GF-D8 (cell line): ENCODE data around the gene DAZAP1.
A peak's percentile ranks its signal among the peaks of the same experiment; 100 is the strongest.

Experiments used
- DNase-seq: peaks from one replicate; lab custom pipeline; 2025; lab: John Stamatoyannopoulos, UW

DAZAP1 gene

DNA sequence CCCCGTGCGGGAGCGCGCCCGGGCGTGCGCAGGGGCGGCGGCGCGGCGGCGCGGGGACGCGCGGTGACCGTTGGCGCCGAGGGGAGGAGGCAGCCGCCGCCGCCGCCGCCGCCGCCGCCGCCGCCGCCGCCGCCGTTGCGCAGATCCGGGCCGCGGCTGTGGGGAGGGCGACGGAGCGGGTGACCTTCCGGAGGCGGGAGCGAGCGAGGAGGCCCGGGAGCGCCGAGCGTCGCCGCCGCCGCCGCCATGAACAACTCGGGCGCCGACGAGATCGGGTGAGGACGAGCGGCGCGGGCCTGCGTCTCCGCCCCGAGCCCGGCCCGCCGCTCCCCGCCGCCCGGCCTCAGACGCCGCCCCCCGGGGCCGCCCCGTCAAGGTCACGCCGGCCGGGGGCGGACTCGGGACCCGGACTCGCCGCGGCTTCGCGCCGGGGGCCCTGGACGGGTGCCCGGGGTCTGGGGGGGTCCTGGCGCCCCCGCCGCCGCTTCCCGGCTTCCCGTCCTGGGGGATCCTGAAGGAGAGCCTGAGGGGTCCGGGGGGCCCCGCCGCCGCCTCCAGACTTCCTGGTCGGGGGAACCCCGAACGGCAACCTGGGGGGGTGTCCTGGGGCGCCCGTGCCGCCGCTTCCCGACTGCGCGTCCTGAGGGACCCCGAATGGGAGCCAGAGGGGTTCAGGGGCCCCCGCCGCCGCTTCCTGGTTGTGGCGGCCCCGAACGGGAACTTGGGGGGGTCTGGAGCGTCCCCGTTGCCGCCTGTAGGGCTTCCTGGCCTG is at the start of gene DAZAP1:
Gene DAZAP1, plus strand, starts transcription at position 59 of the 772 bp plus-strand sequence. Its CDS starts 188 bp downstream, at position 247.
- DNase-seq, result no peak

DNA sequence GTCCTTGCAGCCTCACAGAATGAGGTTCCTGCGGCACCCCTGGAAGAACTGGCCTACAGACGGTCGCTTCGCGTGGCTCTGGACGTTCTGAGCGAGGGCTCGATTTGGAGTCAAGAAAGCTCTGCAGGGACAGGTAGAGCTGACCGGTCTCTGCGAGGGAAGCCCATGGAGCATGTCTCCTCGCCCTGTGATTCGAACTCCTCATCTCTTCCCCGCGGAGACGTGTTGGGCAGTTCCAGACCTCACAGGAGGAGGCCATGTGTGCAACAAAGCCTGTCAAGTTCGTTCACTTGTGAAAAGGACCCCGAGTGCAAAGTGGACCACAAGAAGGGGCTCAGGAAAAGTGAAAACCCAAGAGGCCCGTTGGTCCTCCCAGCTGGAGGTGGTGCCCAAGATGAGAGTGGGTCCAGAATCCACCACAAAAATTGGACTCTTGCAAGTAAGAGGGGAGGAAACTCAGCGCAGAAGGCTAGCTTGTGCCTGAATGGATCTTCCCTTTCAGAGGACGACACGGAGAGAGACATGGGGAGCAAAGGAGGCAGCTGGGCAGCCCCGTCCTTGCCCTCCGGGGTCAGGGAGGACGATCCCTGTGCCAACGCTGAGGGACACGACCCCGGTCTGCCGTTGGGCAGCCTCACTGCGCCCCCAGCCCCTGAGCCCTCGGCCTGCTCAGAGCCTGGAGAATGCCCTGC is 47.1 kb upstream of the DAZAP1 start:
- no peak for DNase-seq

DNA sequence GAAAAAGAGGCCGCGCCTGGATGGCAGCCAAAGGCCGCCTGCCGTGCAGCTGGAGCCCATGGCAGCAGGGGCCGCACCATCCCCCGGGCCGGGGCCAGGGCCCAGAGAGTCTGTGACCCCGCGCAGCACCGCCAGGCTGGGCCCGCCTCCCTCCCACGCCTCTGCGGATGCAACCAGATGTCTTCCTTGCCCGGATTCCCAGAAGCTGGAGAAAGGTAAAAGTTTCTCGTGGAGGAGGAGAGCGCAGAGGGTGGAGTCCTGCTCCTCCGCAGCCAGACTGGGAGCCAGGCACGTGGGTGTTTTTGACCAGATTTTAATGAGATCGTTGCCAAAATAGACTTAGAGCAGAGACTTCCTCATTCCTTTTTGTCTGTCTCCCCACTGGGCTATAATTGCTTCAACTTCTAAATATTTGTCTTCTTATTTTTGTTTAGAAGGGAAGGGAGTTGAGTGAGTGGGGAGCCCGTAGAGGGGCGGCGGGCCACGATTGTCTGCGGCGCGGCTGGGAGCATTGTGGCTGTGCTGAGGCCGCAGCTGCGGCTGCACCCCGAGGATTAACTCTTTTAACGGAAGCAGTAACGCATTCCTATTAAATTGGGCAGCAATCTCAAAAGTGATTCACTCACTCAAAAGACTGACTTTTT is 46.4 kb upstream of the DAZAP1 start:
- DNase-seq, result peak; percentile 26

DNA sequence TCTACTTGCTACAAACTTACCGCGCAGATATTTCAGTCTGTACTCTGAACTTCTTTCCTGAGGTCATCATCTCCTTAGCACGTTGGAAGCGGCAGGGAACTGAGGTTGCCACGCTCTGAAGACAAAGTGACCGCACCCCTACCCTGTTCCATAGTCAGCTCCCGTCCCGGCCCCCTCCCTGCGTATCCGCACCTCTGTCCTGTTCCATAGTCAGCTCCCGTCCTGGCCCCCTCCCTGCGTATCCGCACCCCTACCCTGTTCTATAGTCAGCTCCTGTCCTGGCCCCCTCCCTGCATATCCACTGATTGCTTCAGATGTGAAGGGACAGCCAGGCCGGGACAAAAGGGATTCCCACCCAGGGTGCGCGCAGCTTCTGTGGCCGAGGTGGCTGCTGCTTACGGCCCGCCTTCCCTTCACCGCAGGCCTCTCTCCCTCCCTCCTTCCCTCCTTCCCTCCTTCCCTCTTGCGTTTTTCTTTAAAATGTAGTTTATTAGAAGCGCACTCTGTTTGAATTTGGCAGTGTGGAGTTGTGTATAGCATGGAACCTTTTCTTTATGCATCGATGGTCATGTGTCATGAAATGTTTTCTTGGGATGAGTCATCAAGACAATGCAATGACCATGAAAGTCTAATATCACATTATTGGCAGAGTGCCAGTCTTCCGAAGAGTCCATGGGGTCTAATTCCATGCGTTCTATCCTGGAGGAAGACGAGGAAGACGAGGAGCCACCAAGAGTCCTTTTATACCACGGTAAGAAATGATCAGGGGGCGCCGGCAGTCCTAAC is 45.6 kb upstream of the DAZAP1 start:
- DNase-seq, result no peak

DNA sequence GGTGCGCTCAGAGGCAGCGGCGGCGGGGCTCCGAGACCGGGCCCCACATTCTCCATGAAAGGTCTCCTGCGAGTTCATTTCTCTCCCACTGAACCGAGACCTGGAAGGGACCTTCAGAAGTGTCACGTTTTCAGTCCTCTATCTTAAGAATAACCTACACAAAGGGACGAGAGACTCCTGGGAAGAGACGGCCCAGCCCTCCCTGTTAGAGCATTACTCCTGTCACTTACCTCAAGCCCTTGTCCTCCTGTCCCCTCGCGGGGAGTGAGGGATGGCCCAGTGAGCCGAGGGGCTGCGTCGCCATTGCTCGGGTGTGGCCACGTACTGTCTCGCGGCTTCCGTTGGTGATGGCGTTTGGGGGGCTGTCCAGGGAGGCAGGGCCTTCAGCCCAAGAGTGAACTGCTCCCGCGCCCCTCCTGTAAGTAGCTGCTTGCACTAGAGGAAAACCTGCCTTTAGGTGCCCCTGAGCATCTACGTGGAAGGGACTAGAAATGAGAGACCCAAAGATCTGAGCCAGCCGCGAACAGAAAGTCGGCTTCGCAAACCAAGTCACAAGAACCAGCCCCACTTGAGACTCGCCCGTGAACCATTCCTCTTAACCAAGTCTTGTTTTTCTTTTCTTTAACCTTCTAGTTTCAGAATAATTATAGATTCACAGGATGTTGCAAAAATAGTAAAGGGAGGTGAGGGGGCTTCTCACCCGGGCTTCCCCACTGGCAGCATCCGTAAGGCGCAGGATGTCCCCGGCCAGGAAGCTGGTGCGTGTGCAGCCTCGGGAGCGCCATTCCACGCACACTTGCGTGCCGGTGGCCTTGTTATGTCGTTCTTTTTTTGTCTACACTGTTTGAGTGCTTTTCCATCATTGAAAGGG is 44.8 kb upstream of the DAZAP1 start:
- DNase-seq, result no peak

DNA sequence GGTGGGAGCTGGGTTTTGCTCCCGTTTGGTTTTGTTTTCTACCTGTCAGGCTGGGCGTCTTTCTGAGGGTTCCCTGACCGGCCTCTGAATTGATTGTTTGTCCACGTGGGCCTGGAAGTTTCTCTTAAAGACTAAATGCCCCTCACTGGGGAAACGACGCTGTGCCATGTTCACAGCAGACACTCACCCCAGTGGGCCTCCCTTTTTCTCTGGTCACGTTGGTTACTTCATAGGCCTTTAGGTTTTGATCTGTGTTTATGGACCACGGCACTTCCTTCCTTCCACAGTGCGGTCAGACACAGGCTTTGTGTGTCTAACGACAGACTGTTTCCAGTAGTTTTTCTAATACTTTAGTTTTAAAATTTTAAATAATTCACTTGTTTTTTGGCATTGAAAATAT is 43.8 kb upstream of the DAZAP1 start:
- DNase-seq, result peak; percentile 78

DNA sequence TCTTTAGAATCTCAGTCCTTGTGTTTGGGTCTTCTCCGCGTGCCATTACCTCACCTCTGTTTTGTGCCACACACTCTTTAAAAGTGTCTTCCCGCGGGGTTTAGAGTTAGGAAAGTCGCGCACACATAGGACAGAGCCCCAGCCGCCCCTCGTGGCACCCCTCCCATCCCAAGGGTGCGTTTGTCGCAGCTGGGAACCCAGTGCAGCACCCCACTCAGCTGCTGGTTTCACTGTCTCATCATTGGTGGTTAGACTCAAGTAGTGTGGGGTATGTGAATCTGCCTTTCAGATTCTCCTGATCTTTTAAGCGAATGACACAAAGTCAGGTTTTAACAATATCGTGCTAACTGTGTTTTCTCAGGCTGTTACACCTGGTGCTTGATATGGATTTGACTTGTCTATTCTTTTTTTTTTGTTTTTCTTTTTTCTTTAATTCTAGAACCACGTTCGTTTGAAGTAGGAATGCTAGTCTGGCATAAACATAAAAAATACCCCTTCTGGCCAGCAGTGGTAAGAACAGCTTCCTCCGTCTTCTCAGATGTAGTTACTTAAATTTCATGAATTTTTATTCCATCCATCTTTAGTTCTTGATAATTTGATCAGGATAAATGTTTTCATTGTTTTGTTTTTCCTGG is 43.2 kb upstream of the DAZAP1 start:
- DNase-seq, result peak; percentile 63

DNA sequence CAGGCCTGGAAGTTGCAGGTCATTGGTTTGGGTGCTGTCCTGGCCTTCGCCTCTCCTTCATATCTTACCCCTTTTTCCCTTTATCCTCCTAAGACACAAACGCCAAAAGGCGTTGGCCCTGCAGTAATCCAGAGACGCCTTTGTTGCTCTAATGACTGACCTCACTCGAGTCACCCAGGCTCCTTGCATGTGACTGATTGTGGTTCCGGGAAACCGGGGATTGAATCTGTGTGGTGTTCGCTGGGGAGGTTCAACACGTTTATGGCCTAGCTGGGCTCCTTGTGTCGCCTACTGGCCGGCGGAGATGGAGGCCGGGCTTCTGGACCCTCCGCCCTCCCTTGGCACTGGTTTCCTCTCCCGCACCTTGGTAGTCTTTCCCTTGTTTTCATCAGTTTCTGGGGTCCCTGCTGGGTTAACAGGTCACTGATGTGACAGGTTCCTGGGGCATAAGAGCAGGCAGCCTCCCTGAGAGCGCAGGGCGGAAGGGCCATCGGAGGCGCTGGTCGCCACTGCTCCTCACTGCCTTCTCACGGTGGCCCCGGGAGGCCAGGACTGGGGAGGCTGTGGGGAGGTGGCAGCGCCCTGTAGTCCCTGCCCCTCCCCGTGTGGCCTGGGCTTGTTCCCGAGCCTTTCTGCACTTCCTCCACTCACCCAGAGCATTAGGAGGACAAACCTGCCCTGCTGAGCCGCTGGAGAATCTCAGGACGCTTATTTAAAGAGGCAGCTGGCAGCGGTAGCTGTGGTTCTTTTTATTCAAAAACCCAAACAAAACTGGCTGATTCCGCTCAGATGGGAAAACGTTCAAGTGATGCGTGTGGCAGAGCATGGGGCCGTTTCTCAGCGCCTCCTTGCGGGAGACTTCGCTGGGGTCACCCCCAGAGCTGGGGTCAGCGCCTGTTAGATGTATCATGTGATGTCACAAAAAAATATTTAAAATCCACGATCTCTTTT is 41.8 kb upstream of the DAZAP1 start:
- no peak for DNase-seq

DNA sequence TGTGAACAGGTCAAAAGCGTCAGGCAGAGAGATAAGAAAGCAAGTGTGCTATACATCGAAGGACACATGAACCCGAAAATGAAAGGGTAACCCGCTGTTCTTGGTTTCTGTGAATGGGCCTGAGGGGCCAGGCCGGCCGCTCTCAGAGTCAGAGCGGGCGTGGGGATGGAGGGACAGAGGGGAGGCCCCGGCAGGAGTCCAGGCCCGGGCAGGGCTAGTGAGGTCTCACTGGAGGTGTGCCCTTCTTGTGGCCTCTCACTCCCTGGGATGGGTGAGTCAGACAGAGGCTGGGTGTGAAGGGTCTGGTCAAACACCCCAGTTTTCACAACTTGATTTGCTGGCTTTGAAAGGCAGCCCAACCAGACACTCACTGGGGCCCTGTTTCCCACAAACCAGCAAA is 41.1 kb upstream of the DAZAP1 start:
- no peak for DNase-seq

DNA sequence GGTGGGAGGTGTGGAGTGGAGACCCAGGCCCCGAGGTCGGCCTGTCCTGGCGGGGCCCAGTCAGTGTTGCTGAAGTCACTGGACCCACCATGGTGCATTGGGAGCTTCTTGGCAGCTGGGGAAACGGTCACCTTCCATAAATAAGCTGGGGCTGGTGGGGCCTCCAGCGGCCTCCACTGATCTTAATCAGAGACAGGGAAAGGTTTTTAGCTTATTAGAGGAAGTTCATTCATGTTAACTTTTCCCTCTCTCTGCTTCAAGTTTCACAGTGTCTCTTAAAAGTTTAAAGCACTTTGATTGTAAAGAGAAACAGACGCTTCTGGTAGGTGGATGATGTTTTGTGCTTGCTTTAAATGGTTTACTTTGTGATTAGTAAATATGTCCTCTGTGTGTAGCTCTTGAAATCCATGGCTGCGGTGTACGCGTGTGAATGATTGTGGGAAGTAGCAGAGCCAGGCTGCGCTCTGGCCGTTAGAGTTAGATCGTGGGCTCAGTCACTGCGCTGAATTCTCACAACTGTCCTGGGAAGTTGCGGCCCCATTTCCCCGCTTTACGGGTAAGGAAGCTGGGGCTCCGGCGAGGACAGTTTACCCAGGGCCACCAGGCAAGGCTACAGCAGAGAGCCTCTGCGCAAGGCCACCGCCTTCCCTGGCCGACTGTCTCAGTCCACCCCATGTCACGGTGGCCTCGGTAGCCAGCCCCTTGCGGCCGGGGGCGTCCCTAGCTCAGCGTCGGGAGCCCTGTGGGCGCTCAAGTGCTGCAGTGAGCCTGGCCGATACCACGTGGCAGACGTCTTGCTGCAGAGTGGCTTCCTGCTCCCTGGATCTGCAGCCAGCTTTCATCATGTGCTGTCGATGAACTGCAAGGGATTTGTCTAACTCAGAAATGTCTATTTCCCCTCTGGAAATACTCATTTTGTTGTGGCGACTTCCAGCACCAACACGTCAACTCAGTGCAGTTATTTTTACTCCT is 40.2 kb upstream of the DAZAP1 start:
- DNase-seq, result peak; percentile 74

DNA sequence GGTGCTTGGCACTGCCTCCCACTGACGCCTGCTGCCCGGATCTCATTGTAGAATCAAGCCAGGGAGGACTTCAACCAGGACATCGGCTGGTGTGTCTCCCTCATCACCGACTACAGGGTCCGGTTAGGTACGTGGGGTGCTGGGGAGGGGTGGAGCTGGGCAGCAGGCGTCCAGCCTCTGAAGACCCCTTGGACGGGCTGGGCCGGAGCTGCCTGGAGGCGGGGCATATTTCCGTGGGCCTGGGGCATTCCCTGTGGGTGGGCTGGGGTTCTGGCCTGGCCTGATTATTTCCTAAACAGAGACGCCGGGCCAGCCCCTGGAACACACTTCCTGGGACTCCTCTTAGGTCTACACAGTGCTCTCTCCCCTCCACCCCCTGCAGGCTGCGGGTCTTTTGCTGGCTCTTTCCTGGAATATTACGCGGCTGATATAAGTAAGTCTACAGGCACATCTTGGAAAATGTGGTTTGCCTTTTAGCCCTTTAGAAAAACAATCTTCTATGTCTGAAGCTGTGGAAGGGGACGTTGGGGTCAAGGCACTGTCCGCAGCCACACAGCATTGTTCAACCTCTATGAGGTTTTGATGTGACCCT is 38.1 kb upstream of the DAZAP1 start:
- no peak for DNase-seq

DNA sequence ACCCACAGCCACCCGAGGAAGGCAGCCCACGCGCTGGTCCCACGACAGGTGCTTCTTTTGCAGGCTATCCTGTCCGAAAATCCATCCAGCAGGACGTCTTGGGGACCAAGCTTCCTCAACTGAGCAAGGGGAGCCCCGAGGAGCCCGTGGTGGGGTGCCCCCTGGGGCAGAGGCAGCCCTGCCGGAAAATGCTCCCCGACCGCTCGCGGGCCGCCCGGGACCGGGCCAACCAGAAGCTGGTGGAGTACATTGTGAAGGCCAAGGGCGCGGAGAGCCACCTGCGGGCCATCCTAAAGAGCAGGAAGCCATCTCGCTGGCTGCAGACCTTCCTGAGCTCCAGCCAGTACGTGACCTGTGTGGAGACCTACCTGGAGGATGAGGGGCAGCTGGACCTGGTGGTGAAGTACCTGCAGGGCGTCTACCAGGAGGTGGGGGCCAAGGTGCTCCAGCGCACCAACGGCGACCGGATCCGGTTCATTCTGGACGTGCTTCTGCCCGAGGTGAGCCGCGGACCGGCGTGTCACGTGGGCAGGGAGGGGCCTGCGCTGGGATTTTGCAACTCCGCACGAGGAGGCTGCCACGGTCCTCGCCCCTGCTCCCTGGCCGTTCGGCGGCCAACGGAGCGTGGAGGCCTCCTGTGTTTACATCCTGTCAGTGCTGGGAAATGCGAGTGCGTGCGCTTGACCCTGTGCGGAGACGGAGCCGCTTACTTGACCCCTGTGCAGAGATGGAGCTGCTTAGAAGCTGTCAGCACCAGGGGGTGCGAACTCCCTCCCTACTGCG is 36.6 kb upstream of the DAZAP1 start:
- no peak for DNase-seq

DNA sequence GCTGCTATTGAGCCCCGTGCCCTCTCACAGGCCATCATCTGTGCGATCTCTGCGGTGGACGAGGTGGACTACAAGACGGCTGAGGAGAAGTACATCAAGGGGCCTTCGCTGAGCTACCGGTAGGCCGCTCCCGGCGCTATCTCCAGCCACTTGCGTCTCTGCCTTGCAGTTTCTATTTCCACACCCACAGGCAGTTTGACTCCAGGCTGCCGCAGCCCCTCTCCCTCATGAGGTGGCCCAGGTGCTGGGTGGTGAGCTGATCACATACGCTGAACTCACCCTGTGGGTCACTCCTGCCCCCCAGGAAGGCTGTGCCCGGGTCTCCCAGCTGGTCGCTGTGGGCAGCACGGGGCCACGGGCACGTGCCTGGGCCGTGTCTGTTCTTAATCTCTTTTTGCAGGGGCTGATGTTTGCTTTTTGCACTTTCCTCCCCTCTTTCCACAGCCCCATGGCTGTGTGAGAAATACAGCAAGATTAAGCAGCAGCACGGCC is 34.3 kb upstream of the DAZAP1 start:
- no peak for DNase-seq

DNA sequence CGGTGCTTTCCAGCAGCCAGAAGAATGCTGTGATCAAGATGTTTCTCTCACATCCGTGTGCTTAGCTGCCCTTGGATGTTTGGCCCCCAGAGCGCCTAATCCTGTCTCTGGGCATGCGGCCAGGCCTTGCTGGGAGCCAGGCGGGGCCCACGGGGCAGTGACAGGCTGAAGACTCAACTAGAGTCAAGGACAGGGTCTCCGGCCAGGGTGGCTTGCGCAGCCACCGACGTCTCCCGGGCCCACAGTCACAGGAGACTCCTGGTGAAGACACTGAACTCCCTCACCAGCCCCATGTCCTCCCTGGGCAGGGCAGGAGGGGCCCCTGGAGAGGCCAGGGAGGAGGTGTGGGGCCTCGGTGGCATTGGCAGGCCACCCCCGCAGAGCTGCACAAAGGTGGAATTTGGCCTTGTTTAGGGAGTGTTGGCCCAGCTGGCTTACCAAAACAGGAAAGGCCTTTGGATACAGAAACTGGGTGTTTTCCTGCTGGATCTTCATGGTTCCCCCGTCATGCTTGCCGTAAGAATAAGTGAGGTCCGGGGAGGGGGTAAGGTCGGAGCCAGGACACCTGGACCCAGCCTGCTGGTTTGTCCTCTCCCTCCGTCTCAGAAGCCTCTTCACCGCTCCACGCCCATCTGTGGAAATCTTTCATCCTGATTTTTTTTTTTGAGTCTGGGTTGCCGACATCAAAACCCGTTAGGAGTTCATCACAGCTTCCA is 33.7 kb upstream of the DAZAP1 start:
- no peak for DNase-seq

DNA sequence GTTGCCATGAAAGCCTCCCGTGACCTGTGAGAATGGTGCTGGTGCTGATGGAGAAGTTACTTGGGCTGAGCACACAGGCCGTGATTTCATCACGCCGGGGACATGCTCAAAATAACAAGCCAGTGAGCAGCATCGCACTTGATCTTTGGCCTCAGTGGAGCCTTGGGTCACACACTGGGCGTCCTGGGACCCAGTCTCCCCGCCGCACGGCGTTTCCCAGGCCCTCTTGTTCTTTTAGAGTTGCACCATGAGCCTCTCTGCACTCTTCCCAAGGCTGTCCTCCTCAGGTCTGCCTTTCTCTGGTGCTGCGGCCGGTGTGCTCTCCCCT is 33.2 kb upstream of the DAZAP1 start:
- no peak for DNase-seq

DNA sequence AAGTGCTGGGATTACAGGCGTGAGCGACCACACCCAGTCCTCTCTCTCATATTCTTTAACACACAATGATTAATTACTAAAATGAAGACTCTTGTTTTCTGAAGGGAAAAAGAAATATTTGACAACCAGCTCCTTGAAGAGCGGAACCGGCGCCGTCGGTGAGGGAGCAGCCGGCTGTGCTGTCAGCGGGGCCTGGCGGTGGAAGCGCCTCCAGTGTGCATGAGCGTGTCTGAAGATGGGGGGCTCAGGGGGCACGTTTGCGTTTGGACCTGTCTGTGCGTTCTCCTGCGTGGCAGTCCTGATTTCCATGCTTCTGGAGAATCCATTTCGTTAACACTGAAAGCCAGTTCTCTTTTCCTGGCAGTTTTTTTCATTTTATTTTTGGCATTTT is 31.0 kb upstream of the DAZAP1 start:
- no peak for DNase-seq
